Ishikawa (cell line): ENCODE data around the gene BAMBI.

Source experiments
- RAD21 ChIP-seq: IDR thresholded peaks from 2 replicates; pipeline ENCODE4 v1.6.1; 2012; ENCODE audit warnings: low read depth
- ZBTB7A ChIP-seq: IDR thresholded peaks from 2 replicates; pipeline ENCODE4 v1.6.1; 2012; ENCODE audit warnings: low read depth

DNA sequence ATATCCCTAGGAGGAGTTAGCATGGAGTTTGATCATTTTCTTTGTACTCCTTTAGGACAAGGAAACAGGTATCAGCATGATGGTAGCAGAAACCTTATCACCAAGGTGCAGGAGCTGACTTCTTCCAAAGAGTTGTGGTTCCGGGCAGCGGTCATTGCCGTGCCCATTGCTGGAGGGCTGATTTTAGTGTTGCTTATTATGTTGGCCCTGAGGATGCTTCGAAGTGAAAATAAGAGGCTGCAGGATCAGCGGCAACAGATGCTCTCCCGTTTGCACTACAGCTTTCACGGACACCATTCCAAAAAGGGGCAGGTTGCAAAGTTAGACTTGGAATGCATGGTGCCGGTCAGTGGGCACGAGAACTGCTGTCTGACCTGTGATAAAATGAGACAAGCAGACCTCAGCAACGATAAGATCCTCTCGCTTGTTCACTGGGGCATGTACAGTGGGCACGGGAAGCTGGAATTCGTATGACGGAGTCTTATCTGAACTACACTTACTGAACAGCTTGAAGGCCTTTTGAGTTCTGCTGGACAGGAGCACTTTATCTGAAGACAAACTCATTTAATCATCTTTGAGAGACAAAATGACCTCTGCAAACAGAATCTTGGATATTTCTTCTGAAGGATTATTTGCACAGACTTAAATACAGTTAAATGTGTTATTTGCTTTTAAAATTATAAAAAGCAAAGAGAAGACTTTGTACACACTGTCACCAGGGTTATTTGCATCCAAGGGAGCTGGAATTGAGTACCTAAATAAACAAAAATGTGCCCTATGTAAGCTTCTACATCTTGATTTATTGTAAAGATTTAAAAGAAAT lies 4.8 kb downstream of the BAMBI start:
- TF ChIP-seq ZBTB7A (no peak), RAD21 (no peak)
